H7 (cell line): ENCODE data around the gene FRMD4A. TPM values are rescaled to one million over a fixed set of nuclear protein-coding genes. Genes with fewer than 3 reads are reported as not detected.

Experiments used
- DNase-seq: peaks from one replicate; pipeline ENCODE4 v3.0.0; 2012
- H3K27me3 ChIP-seq: 2 replicates; pipeline ENCODE4 v1.6.0; 2011; ENCODE audit warnings: mild to moderate bottlenecking, low read length; ENCODE audit not compliant: control insufficient read depth, insufficient read depth
- H3K36me3 ChIP-seq: replicated peaks from 2 replicates; pipeline ENCODE4 v1.5.1; 2011; ENCODE audit warnings: low read length; ENCODE audit not compliant: control insufficient read depth, insufficient read depth
- H3K4me3 ChIP-seq: 2 replicates; pipeline ENCODE4 v1.5.1; 2011; ENCODE audit warnings: low read depth, mild to moderate bottlenecking, control low read depth, low read length, moderate library complexity; ENCODE audit not compliant: insufficient read depth
- total RNA-seq: library from RNA; depleted of rRNA; stranded (reverse); fragments of >200 nt; shearing (Covaris generic); gene quantifications from 2 replicates; pipeline ENCODE4 v1.2.3, GENCODE V29; 2014

The FRMD4A gene
- total RNA-seq, 1 experiment from 2014 or later, result 10.8 TPM

DNA sequence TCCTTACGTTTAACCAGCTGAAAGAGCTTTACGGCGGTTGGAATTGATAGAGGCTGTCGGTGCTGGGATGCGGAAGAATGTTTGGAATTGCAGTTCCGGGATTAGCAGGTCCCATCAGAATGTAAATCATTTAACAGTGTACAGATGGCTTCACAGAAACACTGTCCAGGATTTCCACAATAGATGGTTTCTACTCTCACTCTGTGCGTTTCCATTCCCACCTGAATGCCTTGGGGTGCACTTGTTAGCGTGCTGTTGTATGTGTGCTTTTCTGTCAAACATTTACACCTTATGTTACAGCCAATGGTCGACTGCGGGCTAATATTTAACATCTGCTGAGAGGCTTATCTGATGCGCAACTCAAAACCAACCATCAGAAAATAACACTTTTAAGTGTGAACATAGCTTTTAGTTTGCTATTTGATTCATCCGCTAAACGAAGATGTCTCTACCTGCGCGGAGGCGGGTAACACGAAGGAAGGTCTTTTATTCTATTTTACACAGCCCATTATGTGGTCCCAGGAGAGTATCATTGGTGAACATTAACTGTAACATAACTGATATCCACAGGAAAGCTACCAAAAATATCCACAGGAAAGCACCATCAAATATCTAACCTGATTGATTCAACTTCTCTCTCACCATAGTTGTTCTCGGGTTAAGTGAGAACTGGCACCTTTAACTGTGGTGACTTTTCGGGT lies 564.9 kb downstream of the FRMD4A start:
- no peak for DNase-seq
- Histone ChIP-seq H3K36me3 (no peaks in the 10 kb centered on the region), H3K4me3 (no peak overlapping the region), H3K27me3 (no peaks in the 10 kb centered on the region)

DNA sequence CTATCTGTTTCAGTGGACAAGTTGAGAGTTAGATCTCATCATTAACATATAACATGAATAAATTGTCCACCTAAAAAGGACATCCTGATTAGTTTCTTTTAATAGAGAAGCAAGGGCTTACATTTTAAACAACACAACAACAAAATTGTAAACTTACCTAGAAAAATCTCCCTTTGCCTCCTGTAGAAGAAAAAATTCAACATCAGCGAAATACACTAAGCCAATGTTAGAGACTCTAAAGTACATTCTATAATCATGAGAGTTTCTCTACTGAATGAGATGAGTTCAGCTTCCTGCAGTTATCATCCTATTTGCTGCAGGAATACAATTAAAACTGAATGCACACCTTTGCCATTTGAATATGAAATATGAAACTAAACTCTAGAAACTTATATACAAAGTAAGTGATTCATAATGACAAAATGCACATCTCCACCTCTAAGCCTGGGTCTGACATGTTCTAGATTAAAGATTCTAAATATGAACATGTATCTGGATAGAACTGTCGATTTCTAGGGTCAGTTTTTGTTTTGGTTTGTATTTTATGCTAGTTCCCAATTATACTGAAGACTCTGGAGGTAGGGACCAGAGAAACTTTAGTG lies 569.1 kb downstream of the FRMD4A start:
- Histone ChIP-seq H3K4me3 (no peak overlapping the region), H3K27me3 (no peaks in the 10 kb centered on the region), H3K36me3 (no peaks in the 10 kb centered on the region)
- no peak for DNase-seq

DNA sequence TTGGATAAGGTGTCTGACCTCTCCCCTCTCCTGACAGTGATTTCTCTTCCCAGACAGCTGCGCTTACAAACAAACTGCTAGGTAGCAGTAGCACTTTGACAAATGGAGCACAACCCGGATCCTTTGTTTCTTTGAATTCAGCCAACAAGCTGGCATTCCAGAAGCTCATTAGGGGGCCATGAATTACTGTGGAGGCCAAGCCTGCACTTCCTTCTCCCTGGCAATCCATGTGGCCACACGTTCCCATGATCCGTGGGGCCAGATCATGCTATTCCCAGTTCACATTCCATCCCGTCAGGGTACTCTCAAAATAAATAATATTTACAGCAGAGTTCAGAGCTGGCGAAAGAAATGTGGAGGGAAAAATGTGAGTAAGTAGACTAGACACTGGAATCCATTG lies 571.6 kb downstream of the FRMD4A start:
- Histone ChIP-seq H3K27me3 (no peaks in the 10 kb centered on the region), H3K4me3 (no peak overlapping the region), H3K36me3 (no peaks in the 10 kb centered on the region)
- peak; percentile 54 for DNase-seq

DNA sequence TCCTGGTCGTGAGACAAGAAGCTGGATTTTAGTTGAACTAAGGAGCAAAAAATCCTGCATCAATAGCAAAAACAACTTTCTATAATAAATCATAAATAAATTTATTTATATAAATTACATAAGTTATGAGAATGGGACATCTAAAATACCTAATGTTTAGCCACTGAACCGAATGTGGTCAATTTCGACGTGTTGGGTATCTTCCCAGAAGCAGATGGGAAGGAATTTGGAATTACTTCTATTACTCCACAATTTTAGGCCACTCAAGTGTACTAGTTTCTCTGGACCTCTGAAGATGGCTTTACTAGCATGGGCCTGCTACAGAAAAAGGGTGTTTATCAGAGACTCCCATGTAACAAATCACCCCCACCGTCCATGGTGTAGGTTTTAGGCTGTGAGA lies 572.0 kb downstream of the FRMD4A start:
- DNase-seq, result no peak
- Histone ChIP-seq H3K4me3 (no peak overlapping the region), H3K36me3 (no peaks in the 10 kb centered on the region), H3K27me3 (no peaks in the 10 kb centered on the region)

DNA sequence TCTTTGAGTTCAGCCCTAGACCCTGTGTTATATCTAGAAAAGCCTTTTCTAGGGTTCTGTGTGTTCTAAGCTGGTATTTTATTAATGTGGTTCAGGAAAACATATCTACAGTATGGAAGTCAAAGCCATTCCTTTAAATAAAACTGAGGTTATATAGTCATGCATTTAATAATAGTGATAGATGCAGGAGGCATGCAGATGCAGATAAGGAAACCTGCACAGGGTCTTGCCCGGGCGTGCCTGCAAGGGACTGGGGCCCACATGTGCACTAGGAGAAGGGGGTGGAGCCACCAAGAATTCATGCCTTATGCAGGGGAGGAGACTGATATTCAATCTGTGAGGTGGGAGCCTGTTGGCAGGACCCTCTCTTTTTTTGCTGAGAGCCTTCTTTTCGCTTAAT lies 572.4 kb downstream of the FRMD4A start:
- H3K36me3 ChIP-seq, result no peaks in the 10 kb centered on the region
- no peaks in the 10 kb centered on the region for H3K27me3 ChIP-seq
- no peak for DNase-seq
- no peak overlapping the region for H3K4me3 ChIP-seq

DNA sequence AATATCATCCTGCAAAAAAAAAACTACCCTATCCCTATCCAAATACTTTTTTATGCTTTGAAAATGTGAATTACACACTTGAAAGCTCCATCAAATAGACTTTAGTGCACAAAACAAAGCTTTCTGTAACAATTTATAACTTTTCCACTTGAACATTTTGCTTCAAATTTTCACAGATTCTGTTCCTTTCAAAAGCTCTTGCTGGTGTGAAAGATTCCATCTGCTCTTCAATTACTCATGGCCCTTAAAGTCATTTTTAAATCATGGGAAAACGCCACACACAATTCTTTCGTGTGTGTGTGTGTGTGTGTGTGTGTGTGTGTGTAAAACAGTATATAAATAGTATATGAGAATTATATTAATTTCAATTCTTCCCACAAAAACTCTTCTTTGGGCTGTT lies 576.4 kb downstream of the FRMD4A start:
- no peak overlapping the region for H3K4me3 ChIP-seq

DNA sequence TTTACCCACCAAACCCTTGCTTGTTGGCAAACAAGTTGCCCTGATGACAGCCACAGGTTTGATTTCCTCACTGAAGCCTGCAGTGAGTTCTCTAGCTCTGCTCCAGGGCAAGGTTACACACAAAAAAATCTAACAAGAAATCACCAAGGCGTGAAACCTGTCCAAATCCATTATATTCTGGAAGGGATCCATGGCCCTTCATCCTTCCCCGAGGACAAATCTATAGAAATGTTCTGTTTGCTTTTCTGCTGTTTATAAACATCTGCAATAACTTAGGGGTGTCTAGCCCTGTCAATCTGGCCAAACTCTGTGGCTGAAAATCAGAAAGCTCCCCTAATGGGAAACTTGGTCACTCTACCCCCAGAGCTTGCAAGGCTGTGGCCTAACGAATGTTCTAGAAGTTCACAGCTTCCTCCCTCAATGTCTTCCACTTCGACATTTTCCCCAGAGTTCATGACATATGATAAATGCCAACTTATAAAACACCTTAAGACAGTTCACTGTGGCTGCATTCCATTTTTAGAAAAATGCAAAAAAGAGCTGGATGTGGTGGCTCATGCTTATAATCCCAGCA lies 579.4 kb downstream of the FRMD4A start:
- no peak for DNase-seq
- no peaks in the 10 kb centered on the region; the same call in 1 of the 2 replicates for H3K36me3 ChIP-seq
- no peak overlapping the region for H3K4me3 ChIP-seq
- no peaks in the 10 kb centered on the region for H3K27me3 ChIP-seq

More for the DNA sequence above, 576.4 kb downstream of the FRMD4A start:
- no peak for DNase-seq
- Histone ChIP-seq H3K36me3 (no peaks in the 10 kb centered on the region), H3K27me3 (no peaks in the 10 kb centered on the region)

DNA sequence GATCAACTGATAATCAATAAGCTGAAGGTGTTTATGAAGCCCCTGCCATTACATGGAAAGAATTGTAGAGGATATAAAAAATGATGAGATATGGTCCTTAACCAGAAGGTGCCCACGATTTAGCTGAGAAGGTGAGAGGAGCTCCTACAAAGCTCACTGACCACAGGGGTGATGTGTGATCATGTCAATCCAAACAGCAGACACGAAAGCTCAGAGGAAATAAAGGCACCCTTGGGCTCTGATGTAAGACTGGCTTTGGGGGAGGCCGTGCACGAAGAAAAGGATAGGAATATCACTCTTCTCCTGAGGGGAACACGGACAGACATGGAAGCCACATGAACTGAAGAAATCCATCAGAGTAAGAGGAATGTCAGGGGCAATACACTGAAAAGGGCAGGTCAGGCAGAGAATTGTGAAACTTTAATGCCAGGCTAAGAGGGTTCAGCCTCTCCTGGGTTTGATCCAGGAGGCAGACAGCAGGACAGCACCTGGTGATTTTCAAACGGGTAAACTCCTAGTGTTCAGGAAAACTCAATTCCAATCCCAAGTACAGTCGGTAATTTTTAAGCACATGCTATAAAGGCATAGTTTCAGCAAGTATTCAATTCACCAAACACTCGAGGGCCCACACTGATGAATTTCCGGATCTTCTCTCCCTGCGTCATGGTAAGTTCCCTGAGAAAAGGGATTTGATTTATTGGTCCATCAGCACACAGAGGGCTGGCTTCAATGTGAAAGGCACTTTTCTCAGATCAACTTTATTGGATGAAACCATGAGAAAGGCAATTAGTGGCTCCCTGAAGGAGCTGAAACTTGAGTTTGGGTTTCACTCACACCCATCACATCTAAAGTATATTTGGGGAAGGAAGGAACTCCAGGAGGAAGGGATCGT lies 580.2 kb downstream of the FRMD4A start:
- Histone ChIP-seq H3K4me3 (no peak overlapping the region), H3K27me3 (no peaks in the 10 kb centered on the region), H3K36me3 (no peaks in the 10 kb centered on the region; the same call in 1 of the 2 replicates)
- no peak for DNase-seq

DNA sequence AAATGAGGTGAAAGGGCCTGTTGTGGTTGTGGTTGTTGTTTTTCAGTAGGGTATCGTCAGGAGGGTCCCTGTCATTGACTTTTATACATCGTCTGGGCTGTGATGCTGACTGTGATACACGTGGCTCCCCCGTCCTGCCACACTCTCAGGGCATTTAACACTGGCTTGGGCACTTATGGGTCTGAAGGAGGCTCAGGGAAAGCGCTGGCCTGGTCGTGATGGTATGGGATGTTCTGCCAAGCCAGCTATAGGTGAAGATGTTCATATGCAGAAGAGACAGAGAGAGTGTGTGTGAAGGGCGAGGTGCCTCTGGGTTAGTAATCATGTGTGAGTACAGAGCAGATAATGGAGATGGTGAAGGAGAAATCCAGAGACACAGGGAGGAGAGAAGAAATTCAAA lies 585.5 kb downstream of the FRMD4A start:
- no peaks in the 10 kb centered on the region; the same call in 1 of the 2 replicates for H3K36me3 ChIP-seq
- H3K27me3 ChIP-seq, result no peaks in the 10 kb centered on the region
- H3K4me3 ChIP-seq, result no peak overlapping the region
- DNase-seq, result no peak

DNA sequence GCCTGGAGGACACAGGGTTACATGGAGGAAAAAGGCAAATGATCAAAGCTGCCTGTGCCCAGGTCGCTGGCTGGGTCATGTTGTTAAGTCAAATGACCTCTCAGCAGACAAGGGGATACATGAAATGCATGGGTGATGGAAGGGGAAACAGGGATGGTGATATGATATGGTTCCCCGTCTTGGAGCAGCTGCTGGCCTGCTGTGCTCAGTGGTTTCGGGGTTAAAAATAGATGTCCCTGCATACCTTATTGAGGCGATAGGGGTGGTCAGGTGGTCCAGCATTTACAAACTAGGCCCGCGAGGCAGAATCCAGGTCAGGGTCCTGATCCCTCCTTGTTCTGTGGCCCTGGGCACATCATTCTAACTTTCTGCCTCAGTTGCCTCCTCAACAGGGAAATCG lies 586.8 kb downstream of the FRMD4A start:
- H3K4me3 ChIP-seq, result no peak overlapping the region
- DNase-seq, result no peak
- H3K36me3 ChIP-seq, result no peaks in the 10 kb centered on the region; the same call in 1 of the 2 replicates
- no peaks in the 10 kb centered on the region for H3K27me3 ChIP-seq

DNA sequence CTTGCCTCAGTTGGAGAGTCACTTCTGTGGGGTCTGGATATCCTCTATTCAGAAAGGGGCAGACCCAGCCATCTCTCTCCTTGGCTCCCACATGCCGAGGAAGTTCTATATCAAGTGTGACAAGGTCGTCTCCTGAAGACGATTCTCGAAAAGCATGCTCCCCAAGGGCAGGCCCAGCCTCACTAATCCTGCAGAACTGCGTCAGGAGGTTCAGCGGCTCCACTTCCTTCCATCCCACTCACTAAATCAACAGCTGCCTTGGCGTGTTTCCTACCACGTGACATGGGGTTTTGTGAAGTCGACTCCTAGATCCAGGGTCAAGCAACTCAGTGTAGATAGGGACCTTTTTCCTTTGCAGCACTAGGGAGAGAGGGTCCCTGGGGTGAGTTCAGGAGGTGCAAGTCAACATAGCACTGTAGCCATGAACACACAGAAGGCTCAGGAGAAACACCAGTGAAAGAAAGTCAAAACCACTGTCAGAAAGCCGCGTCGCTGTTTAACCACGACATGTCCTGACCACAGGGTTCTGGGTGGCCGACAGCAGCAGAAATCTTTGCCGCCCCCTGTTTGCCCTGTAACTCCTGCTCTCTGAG lies 587.5 kb downstream of the FRMD4A start:
- no peak for DNase-seq

DNA sequence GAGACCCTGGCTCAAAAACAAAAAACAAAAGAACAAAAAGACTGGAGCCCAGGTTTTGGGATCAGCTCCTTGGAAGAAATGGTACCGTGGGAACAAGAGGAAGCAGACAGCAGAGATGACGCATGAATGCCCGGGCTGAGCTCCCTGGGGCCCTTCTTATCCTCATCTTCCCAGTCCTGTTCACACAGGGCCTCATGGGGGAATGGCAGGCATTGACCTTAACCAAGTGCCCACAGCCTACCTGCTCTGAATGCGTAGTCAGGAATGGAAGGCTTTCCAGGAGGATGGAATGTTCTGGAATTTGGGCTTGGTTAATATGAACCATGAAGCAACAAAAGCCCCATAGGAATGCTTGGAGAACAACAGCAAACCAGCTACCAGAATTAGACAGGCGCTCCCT lies 589.3 kb downstream of the FRMD4A start:
- no peaks in the 10 kb centered on the region for H3K27me3 ChIP-seq
- no peak for DNase-seq
- H3K36me3 ChIP-seq, result no peaks in the 10 kb centered on the region
- no peak overlapping the region for H3K4me3 ChIP-seq

More for the DNA sequence above, 587.5 kb downstream of the FRMD4A start:
- Histone ChIP-seq H3K36me3 (no peaks in the 10 kb centered on the region; the same call in 1 of the 2 replicates), H3K4me3 (no peak overlapping the region), H3K27me3 (no peaks in the 10 kb centered on the region)

DNA sequence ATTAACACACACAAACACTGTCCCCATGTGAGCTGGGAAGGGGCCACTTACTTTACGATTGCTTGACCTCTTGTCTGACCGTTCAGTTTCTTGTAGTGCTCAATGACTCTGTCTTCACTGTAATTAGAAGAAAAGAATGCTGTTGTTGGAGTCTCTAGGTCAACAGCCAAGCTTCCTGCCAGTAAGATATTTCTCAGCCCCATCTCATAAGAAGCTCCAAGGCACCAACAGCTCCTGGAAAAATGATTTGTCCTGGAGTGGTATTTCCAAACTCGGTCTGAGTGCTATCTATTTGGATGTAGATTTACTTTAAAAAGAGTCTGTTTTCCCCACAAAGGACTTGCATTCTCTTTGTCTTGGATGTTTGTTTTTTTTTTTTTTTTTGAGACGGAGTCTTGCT lies 590.3 kb downstream of the FRMD4A start:
- no peaks in the 10 kb centered on the region for H3K27me3 ChIP-seq
- no peak for DNase-seq

DNA sequence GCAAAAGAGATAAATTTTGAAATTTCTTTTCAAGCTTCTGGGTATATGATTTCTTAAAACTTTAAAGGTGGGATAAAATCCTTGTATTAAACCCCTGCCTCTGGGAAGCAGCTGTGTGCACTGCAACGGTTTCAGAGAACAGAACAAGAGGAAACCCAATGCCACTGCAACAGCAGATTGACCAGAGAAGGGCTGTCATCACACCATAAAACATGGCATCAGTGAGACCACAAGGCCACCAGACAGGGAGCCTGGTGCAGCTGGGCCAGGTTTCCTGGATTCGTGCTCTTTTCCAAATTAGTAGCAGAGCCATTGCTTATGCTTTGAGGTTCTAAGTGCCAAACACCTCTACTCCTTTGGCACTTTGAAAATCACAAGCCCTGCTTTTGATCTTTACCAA lies 591.5 kb downstream of the FRMD4A start:
- DNase-seq, result no peak
- no peaks in the 10 kb centered on the region for H3K27me3 ChIP-seq

More for the DNA sequence above, 590.3 kb downstream of the FRMD4A start:
- H3K4me3 ChIP-seq, result no peak overlapping the region
- no peaks in the 10 kb centered on the region for H3K36me3 ChIP-seq

More for the DNA sequence above, 591.5 kb downstream of the FRMD4A start:
- Histone ChIP-seq H3K4me3 (no peak overlapping the region), H3K36me3 (no peaks in the 10 kb centered on the region)
